Activated naive CD4-positive, alpha-beta T cell treated with anti-CD3 and anti-CD28 coated beads, Interleukin-2, amount 50 U/mL, for 16 hours (primary cell): ENCODE data around the gene CCL23.
"Not testable (repeated sequence)": the region's sequence is repeated elsewhere in the genome, so short reads cannot be mapped to it uniquely, and the experiment has no call there.

Experiments used
- DNase-seq: peaks from one replicate; pipeline ENCODE4 v3.0.0-alpha.2; 2020

CCL23 gene

GRCh38 chr17:36017799-36018198, at the start of gene CCL23:
CCL23 (minus strand) TSS chr17:36017972; CDS start chr17:36017897, 75 bp downstream.
- no peak for DNase-seq

GRCh38 chr17:36066365-36066985, 48.7 kb upstream of the CCL23 start:
- no peak for DNase-seq

- DNase-seq = no peak
Observed at GRCh38 chr17:36063786-36064541, 46.2 kb upstream of the CCL23 start, which contains the start of gene CCL18. CCL18 (plus strand) TSS chr17:36064272; CDS start chr17:36064343, 71 bp downstream.

GRCh38 chr17:36060816-36061215, 43.0 kb upstream of the CCL23 start:
- DNase-seq = no peak

GRCh38 chr17:36059406-36059805, 41.6 kb upstream of the CCL23 start:
- no peak for DNase-seq

- no peak for DNase-seq
Observed at GRCh38 chr17:36057911-36058310, 40.1 kb upstream of the CCL23 start.

- no peak for DNase-seq
Observed at GRCh38 chr17:36055921-36056520, 38.2 kb upstream of the CCL23 start.

GRCh38 chr17:36055171-36055570, 37.4 kb upstream of the CCL23 start:
- DNase-seq = no peak

GRCh38 chr17:36049643-36050042, 31.9 kb upstream of the CCL23 start:
- DNase-seq = no peak

- no peak for DNase-seq
Observed at GRCh38 chr17:36048066-36048465, 30.3 kb upstream of the CCL23 start.

- no peak for DNase-seq
Observed at GRCh38 chr17:36036235-36036634, 18.5 kb upstream of the CCL23 start.

- no peak for DNase-seq
Observed at GRCh38 chr17:36034127-36034526, 16.4 kb upstream of the CCL23 start.

- DNase-seq = no peak
Observed at GRCh38 chr17:36030956-36031355, 13.2 kb upstream of the CCL23 start.

- no peak for DNase-seq
Observed at GRCh38 chr17:36027761-36028160, 10.0 kb upstream of the CCL23 start.

GRCh38 chr17:36024106-36024869, 6.5 kb upstream of the CCL23 start:
- no peak for DNase-seq

GRCh38 chr17:36019423-36019822, 1.7 kb upstream of the CCL23 start:
- no peak for DNase-seq

GRCh38 chr17:36016555-36016954, 1.2 kb downstream of the CCL23 start:
- no peak for DNase-seq

- DNase-seq = not testable (repeated sequence)
Observed at GRCh38 chr17:36015895-36016294, 1.9 kb downstream of the CCL23 start.

- DNase-seq = no peak
Observed at GRCh38 chr17:36014946-36015345, 2.8 kb downstream of the CCL23 start.

GRCh38 chr17:36011201-36011600, 6.6 kb downstream of the CCL23 start:
- no peak for DNase-seq

GRCh38 chr17:36008998-36009665, 8.6 kb downstream of the CCL23 start:
- DNase-seq = no peak

- DNase-seq = no peak
Observed at GRCh38 chr17:36004594-36005108, 13.1 kb downstream of the CCL23 start.
